ENCODE measurements around the gene UBA52. TPM values are rescaled to one million over a fixed set of nuclear protein-coding genes. Genes with fewer than 3 reads are reported as not detected.

Gene UBA52
- total and polyA plus RNA-seq, 2 of the 8 experiments (the other 6 are each of a cell fraction or from before 2014, with no cell fraction given): 1,340 to 5,409 TPM

GRCh38 chr19:18601875-18602274, 30.2 kb downstream of the UBA52 start:
- Histone ChIP-seq H3K4me2 (ENCODE audit: insufficient read depth in 1 of 2, low read depth in 2 of 2, low read length in 2 of 2) (no peak overlapping the region), H3K18ac (ENCODE audit: extremely low read depth, low read length) (no peak overlapping the region), H3K79me1 (ENCODE audit: low read depth, low read length) (no peaks in the 10 kb centered on the region), H3K23ac (ENCODE audit: insufficient read length) (no peak overlapping the region), H3K79me2 (ENCODE audit: control insufficient read depth in 1 of 2, insufficient read depth in 2 of 2, low read length in 2 of 2) (no peaks in the 10 kb centered on the region), H3K4ac (replicated peaks; ENCODE audit: insufficient read length, low read depth, low read length) (no peak overlapping the region), H3K36me3 (ENCODE audit: control insufficient read depth in 2 of 4, insufficient read depth in 4 of 4, low read length in 3 of 4) (peaks cover 0 to 9% (median 0%) of the 10 kb centered on the region in 4 experiments; a peak in 1 of 8 replicates), H3K56ac (replicated peaks; ENCODE audit: insufficient read length, low read depth, low read length) (no peak overlapping the region), H3K4me3 (ENCODE audit: extremely low read depth in 1 of 4, insufficient read depth in 2 of 4, low read depth in 3 of 4, low read length in 4 of 4) (no peak overlapping the region), H4K8ac (ENCODE audit: extremely low read depth, insufficient read depth, low read length) (no peak overlapping the region), H4K91ac (replicated peaks; ENCODE audit: insufficient read length, low read length) (no peak overlapping the region), H2BK20ac (ENCODE audit: low read length) (no peak overlapping the region), H3K9me3 (ENCODE audit: insufficient read depth in 2 of 2, low read depth in 1 of 2, low read length in 1 of 2) (no peaks in the 10 kb centered on the region), H3K27me3 (replicated peaks in 1 of 4; ENCODE audit: control insufficient read depth in 3 of 4, extremely low read depth in 1 of 4, insufficient read depth in 3 of 4, low read length in 3 of 4) (peaks cover 39 to 55% (median 51%) of the 10 kb centered on the region in 4 experiments), H2BK15ac (ENCODE audit: low read length) (peak overlapping the region; percentile 1; the same call in 1 of the 2 replicates), H3K4me1 (replicated peaks in 1 of 4; ENCODE audit: control insufficient read depth in 3 of 4, insufficient read depth in 4 of 4, low read length in 3 of 4) (peaks cover 5 to 31% (median 20%) of the 10 kb centered on the region in 4 experiments), H4K5ac (ENCODE audit: insufficient read length, low read depth, low read length) (no peak overlapping the region), H4K20me1 (replicated peaks in 1 of 2; ENCODE audit: control insufficient read depth in 1 of 2, insufficient read depth in 2 of 2, low read length in 2 of 2) (peaks cover 0 to 8% of the 10 kb centered on the region in 2 experiments), H3K23me2 (ENCODE audit: low read depth, low read length) (peaks cover 4% of the 10 kb centered on the region; the same call in 1 of the 2 replicates), H3K9ac (replicated peaks in 1 of 4; ENCODE audit: extremely low read depth in 1 of 4, low read depth in 3 of 4, low read length in 3 of 4) (no peak overlapping the region), H3K14ac (ENCODE audit: insufficient read length) (no peak overlapping the region), H2BK5ac (ENCODE audit: low read depth, low read length) (no peak overlapping the region), H2BK120ac (replicated peaks; ENCODE audit: low read depth, low read length) (no peak overlapping the region), H3K27ac (ENCODE audit: low read depth, low read length) (no peak overlapping the region), H2BK12ac (ENCODE audit: low read depth, low read length) (no peak overlapping the region), H2AK5ac (ENCODE audit: low read depth, low read length) (no peak overlapping the region), H2AFZ (ENCODE audit: low read length) (no peak overlapping the region)
- FAIRE-seq: no peak
- no peak for TF ChIP-seq POLR2A (IDR thresholded peaks at IDR 0.05; ENCODE audit: control extremely low read depth in 1 of 2, low read depth in 2 of 2, low read length in 2 of 2)
- CTCF ChIA-PET (ENCODE audit: partially characterized antibody): interaction anchor here (0.8 to 3.5 kb wide), 3 partner anchors 13 to 127 kb away, joined by 3 to 22 read pairs (median 3); partner anchors contain the start of gene REX1BD
- POLR2A ChIA-PET (ENCODE audit: partially characterized antibody): no interaction called here
- DNase-seq (ENCODE audit: low read depth in 1 of 2, low spot score in 2 of 2): no peak
- 81% methylated on average over 4 of the region's 4 CpGs; no CpG with 5 or more reads in 1 of the 2 experiments for WGBS, 2 experiments (ENCODE audit: extremely low coverage in 1 of 2, insufficient coverage in 1 of 2, insufficient read length in 1 of 2, insufficient replicate concordance in 2 of 2, low coverage in 1 of 2, low lambda C conversion rate in 2 of 2, missing lambda C conversion rate in 1 of 2)
